HepG2 (cell line): Measurements from ENCODE around the gene ENGASE.

Experiments used
- PCBP1 ChIP-seq: fragments of 200-400 bp; formaldehyde crosslinking; IDR thresholded peaks from 2 replicates; pipeline ENCODE4 v1.6.1; 2017; ENCODE audit warnings: mild to moderate bottlenecking, low read depth, low read length, borderline replicate concordance
- ZMYM4 ChIP-seq: sonication (generic); formaldehyde crosslinking; IDR thresholded peaks from 2 replicates; pipeline ENCODE4 v1.8.1; 2023; ENCODE audit warnings: mild to moderate bottlenecking, missing genetic modification reagents
- TF ChIP-seq, protein P1 (sequence below): sonication (generic); formaldehyde crosslinking; IDR thresholded peaks from 2 replicates; pipeline ENCODE4 v1.8.1; 2023; ENCODE audit warnings: missing genetic modification reagents, inconsistent platforms, borderline replicate concordance
- TF ChIP-seq, protein P2 (sequence below): sonication (generic); formaldehyde crosslinking; IDR thresholded peaks from 2 replicates; pipeline ENCODE4 v1.4.0; 2020; ENCODE audit warnings: missing genetic modification reagents

- TF ChIP-seq ZMYM4 (no peak), PCBP1 (no peak)
- TF ChIP-seq, protein P1, sequence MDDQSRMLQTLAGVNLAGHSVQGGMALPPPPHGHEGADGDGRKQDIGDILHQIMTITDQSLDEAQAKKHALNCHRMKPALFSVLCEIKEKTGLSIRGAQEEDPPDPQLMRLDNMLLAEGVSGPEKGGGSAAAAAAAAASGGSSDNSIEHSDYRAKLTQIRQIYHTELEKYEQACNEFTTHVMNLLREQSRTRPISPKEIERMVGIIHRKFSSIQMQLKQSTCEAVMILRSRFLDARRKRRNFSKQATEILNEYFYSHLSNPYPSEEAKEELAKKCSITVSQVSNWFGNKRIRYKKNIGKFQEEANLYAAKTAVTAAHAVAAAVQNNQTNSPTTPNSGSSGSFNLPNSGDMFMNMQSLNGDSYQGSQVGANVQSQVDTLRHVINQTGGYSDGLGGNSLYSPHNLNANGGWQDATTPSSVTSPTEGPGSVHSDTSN (CRISPR knock-in tag) = no peak
- TF ChIP-seq, protein P2, sequence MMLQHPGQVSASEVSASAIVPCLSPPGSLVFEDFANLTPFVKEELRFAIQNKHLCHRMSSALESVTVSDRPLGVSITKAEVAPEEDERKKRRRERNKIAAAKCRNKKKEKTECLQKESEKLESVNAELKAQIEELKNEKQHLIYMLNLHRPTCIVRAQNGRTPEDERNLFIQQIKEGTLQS = no peak
Observed at GRCh38 chr17:79065105-79065670, 9.4 kb upstream of the ENGASE start.
